ENCODE results near the gene SLC10A6. TPM values are rescaled to one million over a fixed set of nuclear protein-coding genes. Genes with fewer than 3 reads are reported as not detected.

SLC10A6 gene
- total RNA-seq, 2 donors from 2014 or later, result 0.40 to 0.58 TPM

DNA sequence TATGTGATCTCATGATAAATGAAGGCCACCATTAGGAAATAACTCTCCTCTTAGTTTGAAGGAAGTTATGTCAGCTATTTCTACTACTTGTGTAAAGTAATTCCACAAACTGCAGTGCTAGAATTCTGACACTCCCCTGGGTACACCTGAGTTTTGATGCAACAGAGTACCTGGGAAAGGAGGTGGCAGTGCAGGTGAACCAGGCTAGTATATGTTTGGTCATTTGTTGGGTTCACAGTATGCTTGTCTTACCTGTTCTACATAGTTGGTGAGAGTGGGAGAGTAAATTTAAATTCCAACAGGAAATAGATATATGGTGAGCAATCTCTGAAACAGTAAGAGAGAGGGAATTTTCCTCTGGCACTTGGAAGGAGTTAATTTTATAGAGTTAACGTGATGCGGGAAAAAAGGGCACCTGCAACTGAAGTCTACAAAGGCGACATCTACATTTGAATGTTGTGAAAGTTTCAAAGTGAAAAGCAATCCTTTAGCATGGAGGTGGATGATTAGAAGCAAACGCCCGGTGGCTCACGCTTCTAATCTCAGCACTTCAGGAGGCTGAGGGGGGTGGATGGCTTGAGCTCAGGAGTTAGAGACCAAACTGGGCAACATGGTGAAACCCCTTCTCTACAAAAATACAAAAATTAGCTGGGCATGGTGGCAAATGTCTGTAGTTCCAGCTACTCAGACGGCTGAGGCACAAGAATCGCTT, 8.3 kb upstream of the SLC10A6 start:
- no peak overlapping the region for H3K4me3 ChIP-seq
- no peaks in the 10 kb centered on the region for H3K9me3 ChIP-seq
- no peaks in the 10 kb centered on the region for H3K27me3 ChIP-seq
- TF ChIP-seq, protein P1, sequence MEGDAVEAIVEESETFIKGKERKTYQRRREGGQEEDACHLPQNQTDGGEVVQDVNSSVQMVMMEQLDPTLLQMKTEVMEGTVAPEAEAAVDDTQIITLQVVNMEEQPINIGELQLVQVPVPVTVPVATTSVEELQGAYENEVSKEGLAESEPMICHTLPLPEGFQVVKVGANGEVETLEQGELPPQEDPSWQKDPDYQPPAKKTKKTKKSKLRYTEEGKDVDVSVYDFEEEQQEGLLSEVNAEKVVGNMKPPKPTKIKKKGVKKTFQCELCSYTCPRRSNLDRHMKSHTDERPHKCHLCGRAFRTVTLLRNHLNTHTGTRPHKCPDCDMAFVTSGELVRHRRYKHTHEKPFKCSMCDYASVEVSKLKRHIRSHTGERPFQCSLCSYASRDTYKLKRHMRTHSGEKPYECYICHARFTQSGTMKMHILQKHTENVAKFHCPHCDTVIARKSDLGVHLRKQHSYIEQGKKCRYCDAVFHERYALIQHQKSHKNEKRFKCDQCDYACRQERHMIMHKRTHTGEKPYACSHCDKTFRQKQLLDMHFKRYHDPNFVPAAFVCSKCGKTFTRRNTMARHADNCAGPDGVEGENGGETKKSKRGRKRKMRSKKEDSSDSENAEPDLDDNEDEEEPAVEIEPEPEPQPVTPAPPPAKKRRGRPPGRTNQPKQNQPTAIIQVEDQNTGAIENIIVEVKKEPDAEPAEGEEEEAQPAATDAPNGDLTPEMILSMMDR (IDR thresholded peaks at IDR 0.05), result no peak
- no peak overlapping the region for H3K9ac ChIP-seq (ENCODE audit: low read depth in 2 of 2, low read length in 2 of 2)
- intact Hi-C loops (cut with DNase I), result no loop called here
- no peak for DNase-seq
- H3K4me1 ChIP-seq, result no peaks in the 10 kb centered on the region
- no peak overlapping the region for H3K27ac ChIP-seq
- no peaks in the 10 kb centered on the region for H3K36me3 ChIP-seq

DNA sequence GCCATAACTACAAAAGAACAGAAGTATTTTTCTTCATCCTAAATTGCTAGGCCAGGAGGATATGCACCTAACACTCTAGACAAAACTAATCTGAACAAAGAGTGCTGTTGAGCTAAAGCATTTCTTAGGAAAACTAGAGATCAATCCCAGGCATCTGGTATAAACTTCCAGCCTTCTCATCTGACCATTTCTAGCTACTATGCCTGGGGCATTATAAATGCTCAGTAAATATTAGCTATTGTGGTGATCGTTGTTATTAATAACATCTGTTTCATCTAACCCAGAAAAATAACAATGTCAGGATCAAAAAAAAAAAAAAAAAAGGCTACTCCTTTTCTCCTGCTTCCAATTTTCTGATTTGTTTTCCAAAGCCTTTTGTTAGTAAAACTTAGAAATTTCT, 7.7 kb upstream of the SLC10A6 start:
- intact Hi-C loops (cut with DNase I), result no loop called here
- Histone ChIP-seq H3K27me3 (no peaks in the 10 kb centered on the region), H3K27ac (no peak overlapping the region)

DNA sequence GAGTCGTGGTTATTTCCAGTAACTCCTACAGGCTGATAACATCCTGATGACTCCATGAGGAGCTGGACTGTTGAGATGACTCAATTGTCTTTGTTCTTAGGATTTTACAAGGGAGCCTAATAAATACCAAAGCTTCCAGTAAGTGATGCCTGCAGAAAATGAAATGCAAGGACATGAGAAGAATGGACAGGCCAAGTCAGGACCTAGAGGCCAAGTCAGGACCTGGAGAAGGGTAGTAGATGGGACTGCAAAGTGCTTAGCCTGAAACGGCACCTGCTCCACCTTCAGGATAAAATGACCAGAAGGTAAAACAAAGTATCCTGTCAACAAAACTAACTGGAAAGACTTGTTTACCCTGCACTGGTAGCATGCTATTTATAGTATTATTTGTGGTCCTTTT, 6.4 kb upstream of the SLC10A6 start:
- no peak overlapping the region for H3K9ac ChIP-seq (ENCODE audit: low read depth in 2 of 2, low read length in 2 of 2)
- TF ChIP-seq, protein P1 (IDR thresholded peaks at IDR 0.05), result no peak
- no peaks in the 10 kb centered on the region for H3K9me3 ChIP-seq
- no peak for DNase-seq
- H3K27ac ChIP-seq, result no peak overlapping the region
- H3K36me3 ChIP-seq, result no peaks in the 10 kb centered on the region
- H3K27me3 ChIP-seq, result no peaks in the 10 kb centered on the region
- no peaks in the 10 kb centered on the region for H3K4me1 ChIP-seq
- no peak overlapping the region for H3K4me3 ChIP-seq
- intact Hi-C loops (cut with DNase I), result no loop called here

More for the DNA sequence above, 7.7 kb upstream of the SLC10A6 start:
- Histone ChIP-seq H3K4me3 (no peak overlapping the region), H3K9ac (ENCODE audit: low read depth in 2 of 2, low read length in 2 of 2) (no peak overlapping the region), H3K4me1 (no peaks in the 10 kb centered on the region), H3K9me3 (no peaks in the 10 kb centered on the region), H3K36me3 (no peaks in the 10 kb centered on the region)
- DNase-seq, result no peak
- TF ChIP-seq, protein P1 (IDR thresholded peaks at IDR 0.05), result no peak

DNA sequence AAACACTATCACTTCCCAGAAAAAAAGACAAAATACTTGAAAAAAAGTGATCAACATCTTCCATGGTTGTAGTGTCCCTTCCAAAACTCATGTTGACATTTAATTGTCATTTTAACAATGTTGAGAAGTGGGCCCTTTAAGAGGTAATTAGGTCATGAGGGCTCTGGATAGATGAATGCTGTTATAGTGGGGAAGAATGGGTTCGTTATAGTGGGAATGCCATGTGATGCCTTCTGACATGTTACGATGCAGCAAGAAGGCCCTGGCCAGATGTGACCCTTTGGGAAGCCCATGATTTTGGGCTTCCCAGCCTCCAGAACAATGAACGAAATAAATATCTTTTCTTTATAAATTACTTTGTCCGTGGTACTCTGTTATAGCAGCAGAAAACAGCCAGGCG, 4.0 kb upstream of the SLC10A6 start:
- Histone ChIP-seq H3K9me3 (no peaks in the 10 kb centered on the region), H3K27ac (no peak overlapping the region), H3K9ac (ENCODE audit: low read depth in 2 of 2, low read length in 2 of 2) (no peak overlapping the region), H3K4me3 (no peak overlapping the region), H3K36me3 (no peaks in the 10 kb centered on the region), H3K4me1 (no peaks in the 10 kb centered on the region), H3K27me3 (no peaks in the 10 kb centered on the region)
- TF ChIP-seq, protein P1 (IDR thresholded peaks at IDR 0.05), result no peak
- no peak for DNase-seq
- intact Hi-C loops (cut with DNase I), result no loop called here

DNA sequence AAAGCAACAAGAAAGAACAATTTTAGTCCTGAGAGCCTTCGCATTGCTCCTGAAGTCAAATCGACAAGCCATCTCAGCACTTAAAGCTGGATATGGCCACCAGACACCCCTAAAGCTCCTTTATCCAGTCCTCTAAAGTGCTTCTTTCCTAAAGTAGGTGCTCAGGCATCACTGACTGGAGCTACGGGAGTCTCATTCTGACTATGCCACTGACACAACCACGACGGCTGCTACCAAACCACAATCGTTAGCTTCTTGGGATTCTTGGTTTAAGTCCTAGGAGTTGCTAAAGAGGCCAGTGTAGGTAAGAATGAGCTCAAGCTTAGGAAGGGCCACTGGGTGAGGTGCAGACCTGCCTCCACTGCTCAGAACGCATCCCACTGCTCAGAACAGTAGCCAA, 1.0 kb downstream of the SLC10A6 start:
- intact Hi-C loops (cut with DNase I), result no loop called here
- no peaks in the 10 kb centered on the region for H3K27me3 ChIP-seq
- no peak overlapping the region for H3K4me3 ChIP-seq
- H3K27ac ChIP-seq, result no peak overlapping the region
- no peak overlapping the region for H3K9ac ChIP-seq (ENCODE audit: low read depth in 2 of 2, low read length in 2 of 2)
- no peaks in the 10 kb centered on the region for H3K9me3 ChIP-seq
- TF ChIP-seq, protein P1 (IDR thresholded peaks at IDR 0.05), result no peak
- no peaks in the 10 kb centered on the region for H3K36me3 ChIP-seq
- DNase-seq, result no peak
- H3K4me1 ChIP-seq, result no peaks in the 10 kb centered on the region

All from colonic mucosa (tissue), 4 donors.